IMR-90 (cell line): ENCODE data around the gene OR5M10. TPM values are rescaled to one million over a fixed set of nuclear protein-coding genes. Genes with fewer than 3 reads are reported as not detected.

Experiments used
- ATAC-seq: fragments of 200-7000 bp; cut with Tn5 transposase; 2 replicates; pipeline ENCODE4 v1.9.1; 2020; ENCODE audit warnings: low read depth, mild to moderate bottlenecking, moderate library complexity
- Bru-seq: library from RNA; stranded (reverse); fragments of 400-500 nt; gene quantifications from one replicate; lab custom pipeline; 2021; lab: Mats Ljungman, UMichigan
- BruChase-seq, 2 experiments: library from RNA; stranded (reverse); fragments of 400-500 nt; gene quantifications; one replicate each; lab custom pipeline; 2021; lab: Mats Ljungman, UMichigan
- BruUV-seq: library from RNA; stranded (reverse); fragments of 400-500 nt; replicated peaks from 2 replicates; lab custom pipeline; 2021; lab: Mats Ljungman, UMichigan
- CTCF ChIA-PET: fragments of 300-600 bp; formaldehyde crosslinking; extraction: SDS; loops from one replicate; lab custom pipeline; 2021; ENCODE audit warnings: antibody characterized with exemption; lab: Yijun Ruan, JAX
- POLR2A ChIA-PET: fragments of 300-600 bp; sonication (Branson Sonifier 250); formaldehyde crosslinking; loops from one replicate; lab custom pipeline; 2022; ENCODE audit warnings: antibody characterized with exemption; ENCODE audit not compliant: unreplicated experiment; lab: Charles Lee
- DNase-seq: peaks from one replicate; pipeline ENCODE4 v3.0.0; 2013
- H2AFZ ChIP-seq: replicated peaks from 2 replicates; pipeline ENCODE3; 2013; ENCODE audit warnings: low read length, mild to moderate bottlenecking; ENCODE audit not compliant: poor library complexity
- H2AK5ac ChIP-seq: 2 replicates; pipeline ENCODE4 v1.6.1; 2013; ENCODE audit warnings: low read depth, low read length, inconsistent platforms
- H2AK9ac ChIP-seq: replicated peaks from 2 replicates; pipeline ENCODE3; 2013; ENCODE audit warnings: mild to moderate bottlenecking, low read depth, low read length, moderate library complexity; ENCODE audit not compliant: poor library complexity
- H2BK120ac ChIP-seq: 2 replicates; pipeline ENCODE4 v1.6.1; 2013; ENCODE audit warnings: low read depth, low read length, inconsistent platforms
- H2BK15ac ChIP-seq: 3 replicates; pipeline ENCODE4 v1.6.1; 2013; ENCODE audit warnings: low read depth, low read length, inconsistent platforms
- H2BK20ac ChIP-seq: 2 replicates; pipeline ENCODE4 v1.6.1; 2013; ENCODE audit warnings: low read depth, mild to moderate bottlenecking, inconsistent platforms, low read length, moderate library complexity
- H2BK5ac ChIP-seq: 2 replicates; pipeline ENCODE4 v1.6.1; 2013; ENCODE audit warnings: mild to moderate bottlenecking, low read depth, low read length, inconsistent platforms; ENCODE audit not compliant: poor library complexity, severe bottlenecking
- H3K14ac ChIP-seq: replicated peaks from 2 replicates; pipeline ENCODE4 v1.6.1; 2013; ENCODE audit warnings: low read depth, low read length, inconsistent platforms
- H3K18ac ChIP-seq: 2 replicates; pipeline ENCODE4 v1.6.1; 2013; ENCODE audit warnings: low read depth, low read length, control low read depth
- H3K23ac ChIP-seq: 2 replicates; pipeline ENCODE4 v1.6.1; 2013; ENCODE audit warnings: low read depth, low read length, inconsistent platforms
- H3K27ac ChIP-seq: 2 replicates; pipeline ENCODE4 v1.5.1; 2013; ENCODE audit warnings: mild to moderate bottlenecking, control low read depth, low read length; ENCODE audit not compliant: insufficient read depth
- H3K27me3 ChIP-seq: 2 replicates; pipeline ENCODE4 v1.6.1; 2013; ENCODE audit warnings: low read length; ENCODE audit not compliant: control insufficient read depth, insufficient read depth
- H3K36me3 ChIP-seq: 2 replicates; pipeline ENCODE4 v1.6.1; 2013; ENCODE audit warnings: low read length, mixed read lengths; ENCODE audit not compliant: control insufficient read depth, insufficient read depth
- H3K4ac ChIP-seq: 2 replicates; pipeline ENCODE4 v1.6.1; 2013; ENCODE audit warnings: low read depth, low read length, inconsistent platforms
- H3K4me1 ChIP-seq: 2 replicates; pipeline ENCODE4 v1.6.1; 2013; ENCODE audit warnings: low read length, mixed read lengths; ENCODE audit not compliant: control insufficient read depth, insufficient read depth
- H3K4me2 ChIP-seq: 2 replicates; pipeline ENCODE4 v1.6.1; 2013; ENCODE audit warnings: low read depth, mild to moderate bottlenecking, control low read depth, low read length, moderate library complexity
- H3K4me3 ChIP-seq: 2 replicates; pipeline ENCODE4 v1.5.1; 2013; ENCODE audit warnings: low read depth, mild to moderate bottlenecking, control low read depth, low read length, moderate library complexity; ENCODE audit not compliant: insufficient read depth
- H3K56ac ChIP-seq: 2 replicates; pipeline ENCODE4 v1.6.1; 2013; ENCODE audit warnings: low read length, inconsistent platforms; ENCODE audit not compliant: insufficient read depth; ENCODE audit errors: extremely low read depth
- H3K79me1 ChIP-seq, 2 experiments: 2 replicates each; pipeline ENCODE4 v1.6.1; 2013; ENCODE audit warnings: low read length in 2 of 2, inconsistent platforms in 1 of 2, low read depth in 1 of 2
- H3K9ac ChIP-seq: 2 replicates; pipeline ENCODE4 v1.6.1; 2013; ENCODE audit warnings: low read depth, low read length, control low read depth
- H3K9me1 ChIP-seq: 2 replicates; pipeline ENCODE4 v1.6.1; 2013; ENCODE audit warnings: low read length, inconsistent platforms; ENCODE audit not compliant: insufficient read depth
- H3K9me3 ChIP-seq: 2 replicates; pipeline ENCODE4 v1.6.1; 2013; ENCODE audit warnings: low read length; ENCODE audit not compliant: control insufficient read depth, insufficient read depth
- H4K20me1 ChIP-seq: 2 replicates; pipeline ENCODE4 v1.6.1; 2013; ENCODE audit warnings: low read length, inconsistent platforms; ENCODE audit not compliant: insufficient read depth
- H4K5ac ChIP-seq: 2 replicates; pipeline ENCODE4 v1.6.1; 2013; ENCODE audit warnings: mild to moderate bottlenecking, low read depth, low read length, control low read depth
- H4K8ac ChIP-seq, 2 experiments: 2 replicates each; pipeline ENCODE4 v1.6.1; 2013; ENCODE audit warnings: low read depth in 2 of 2, low read length in 2 of 2, control low read depth in 1 of 2, inconsistent platforms in 1 of 2
- H4K91ac ChIP-seq: 2 replicates; pipeline ENCODE4 v1.6.1; 2013; ENCODE audit warnings: low read depth, low read length, inconsistent platforms; ENCODE audit not compliant: insufficient read depth
- BHLHE40 ChIP-seq: fragments of 150-350 bp; IDR thresholded peaks from 2 replicates; pipeline ENCODE4 v1.6.1; 2016; ENCODE audit warnings: mild to moderate bottlenecking, low read depth, low read length
- CHD1 ChIP-seq: IDR thresholded peaks from 2 replicates; pipeline ENCODE4 v1.6.1; 2012; ENCODE audit warnings: low read depth, low read length, improper control_type of control experiment
- FOS ChIP-seq: fragments of 150-350 bp; IDR thresholded peaks from 2 replicates; pipeline ENCODE4 v1.6.1; 2016; ENCODE audit warnings: low read depth, low read length
- MAZ ChIP-seq: IDR thresholded peaks from 2 replicates; pipeline ENCODE4 v1.6.1; 2012; ENCODE audit warnings: low read depth, mild to moderate bottlenecking, low read length, improper control_type of control experiment, moderate library complexity, borderline replicate concordance
- MXI1 ChIP-seq: IDR thresholded peaks from 2 replicates; pipeline ENCODE4 v1.6.1; 2012; ENCODE audit warnings: low read depth, mild to moderate bottlenecking, low read length, moderate library complexity, borderline replicate concordance
- NFE2L2 ChIP-seq: fragments of 150-350 bp; IDR thresholded peaks from 2 replicates; pipeline ENCODE4 v1.6.1; 2016; ENCODE audit warnings: low read depth, mild to moderate bottlenecking, low read length
- POLR2A ChIP-seq: IDR thresholded peaks from 2 replicates; pipeline ENCODE4 v1.6.1; 2012; ENCODE audit warnings: mild to moderate bottlenecking, low read depth, low read length
- RAD21 ChIP-seq: IDR thresholded peaks from 2 replicates; pipeline ENCODE4 v1.6.1; 2012; ENCODE audit warnings: low read length, improper control_type of control experiment
- RCOR1 ChIP-seq: IDR thresholded peaks from 2 replicates; pipeline ENCODE4 v1.6.1; 2012; ENCODE audit warnings: mild to moderate bottlenecking, low read length, improper control_type of control experiment; ENCODE audit not compliant: insufficient replicate concordance
- RFX5 ChIP-seq: IDR thresholded peaks from 2 replicates; pipeline ENCODE4 v1.8.0; 2012; ENCODE audit warnings: low read depth, mild to moderate bottlenecking, low read length, moderate library complexity
- SMC3 ChIP-seq: fragments of 150-350 bp; IDR thresholded peaks from 2 replicates; pipeline ENCODE4 v1.6.1; 2016; ENCODE audit warnings: low read depth, mild to moderate bottlenecking, antibody characterized with exemption, low read length, moderate library complexity
- WGBS, 2 experiments: methylation state at CpG; one replicate each; pipeline versions ENCODE4 v1.1.5 to v1.1.7; 2013; ENCODE audit warnings: missing lambda C conversion rate in 2 of 2; ENCODE audit not compliant: insufficient read length in 1 of 2; ENCODE audit errors: extremely low coverage in 2 of 2; 5-methylcytosine and 5-hydroxymethylcytosine counted together
- dilution Hi-C: fragments of 300-500 bp; cut with HindIII; formaldehyde crosslinking; loops from one replicate; pipeline ENCODE4 v1.14.3; 2018; ENCODE audit warnings: low sequenced_read_pairs; ENCODE audit not compliant: unreplicated experiment
- in situ Hi-C: fragments of 300-500 bp; cut with MboI; formaldehyde crosslinking; loops from 3 replicates; pipeline ENCODE4 v1.14.3; 2019; ENCODE audit warnings: low sequenced_read_pairs, inconsistent platforms, mixed read lengths
- intact Hi-C: fragments of 100-400 bp; cut with micrococcal nuclease; formaldehyde crosslinking; loops from 2 replicates; pipeline ENCODE4 v1.10.0; 2022
- long read RNA-seq: library from polyadenylated mRNA; unstranded; transcript quantifications from one replicate; pipeline ENCODE4 v2.0.0, GENCODE V29; 2021; ENCODE audit not compliant: unreplicated experiment
- polyA plus RNA-seq, 3 experiments: library from polyadenylated mRNA; depleted of rRNA; stranded (reverse); fragments of >200 nt; gene quantifications; 2 replicates each; pipeline ENCODE4 v1.2.3, GENCODE V29; 2012; ENCODE audit warnings: low replicate concordance in 1 of 3
- total RNA-seq: library from RNA; depleted of rRNA; stranded (reverse); fragments of >200 nt; gene quantifications from 2 replicates; pipeline ENCODE4 v1.2.3, GENCODE V29; 2012; rRNA removed
- TF ChIP-seq, protein P1 (sequence below): conservative IDR thresholded peaks from 2 replicates; pipeline ENCODE4 v1.5.1; 2012; ENCODE audit warnings: mild to moderate bottlenecking, low read depth, low read length, improper control_type of control experiment
- TF ChIP-seq, protein P2 (sequence below): fragments of 150-350 bp; IDR thresholded peaks from 2 replicates; pipeline ENCODE4 v1.6.1; 2017; ENCODE audit warnings: mild to moderate bottlenecking, antibody characterized with exemption, low read length, low read depth
- TF ChIP-seq, protein P3 (sequence below): fragments of 150-350 bp; IDR thresholded peaks from 2 replicates; pipeline ENCODE4 v1.6.1; 2016; ENCODE audit warnings: low read depth, mild to moderate bottlenecking, low read length, moderate library complexity, borderline replicate concordance

The OR5M10 gene
- total RNA-seq (not detected in 2 replicates), polyA plus RNA-seq (2012; rRNA removed) (not detected in 2 replicates), Bru-seq, nascent RNA (not detected), BruChase-seq, experiment 1, labeled RNA remaining after a 6-hour chase (not detected), BruChase-seq, experiment 2, labeled RNA remaining after a 2-hour chase (not detected)
- not detected in 2 replicates for polyA plus RNA-seq (2012; cell fraction: cytosol; rRNA removed)
- not detected in 2 replicates for polyA plus RNA-seq (2012; cell fraction: nucleus; rRNA removed; ENCODE audit: low replicate concordance)
- long read RNA-seq: 0 reads

DNA sequence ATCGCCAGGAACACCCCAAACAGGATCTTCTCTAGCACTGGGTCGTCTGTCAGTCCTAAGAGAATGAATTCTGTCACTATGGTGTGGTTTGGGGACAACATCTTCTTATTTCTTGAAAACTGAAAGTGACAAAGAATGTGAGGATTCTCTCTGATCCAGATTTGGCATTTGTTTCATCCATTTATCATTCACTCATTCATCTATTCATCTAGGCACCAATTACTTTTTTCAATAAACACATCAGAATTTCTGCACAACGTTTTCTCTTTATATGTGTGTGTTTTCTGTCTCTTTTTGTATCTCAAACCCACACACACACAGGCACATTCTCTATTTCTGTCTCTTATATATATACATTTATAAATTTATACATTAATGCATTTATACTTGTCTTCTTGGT, at the start of gene OR5M10:
TSS of gene OR5M10 (minus strand) at position 101 of the 400 bp plus-strand sequence. CDS start at position 101, 0 bp downstream.
- Histone ChIP-seq H3K27ac (no peak within 1 kb of the TSS), H4K91ac (no peak within 1 kb of the TSS), H2BK120ac (no peak within 1 kb of the TSS), H2BK20ac (no peak within 1 kb of the TSS), H2AK9ac (no peak within 1 kb of the TSS), H3K4ac (no peak within 1 kb of the TSS), H3K27me3 (no peaks in the 10 kb centered on the region), H3K4me1 (no peaks in the 10 kb centered on the region), H3K14ac (no peak within 1 kb of the TSS), H3K36me3 (no peaks in the 10 kb centered on the region), H3K18ac (no peak within 1 kb of the TSS), H3K4me2 (no peak within 1 kb of the TSS), H2AK5ac (no peak within 1 kb of the TSS), H3K9me3 (no peaks in the 10 kb centered on the region), H2AFZ (no peak within 1 kb of the TSS), H2BK15ac (no peak within 1 kb of the TSS), H3K56ac (no peak within 1 kb of the TSS), H3K9me1 (no peaks in the 10 kb centered on the region), H3K4me3 (no peak within 1 kb of the TSS), H4K5ac (no peak within 1 kb of the TSS), H2BK5ac (no peak within 1 kb of the TSS), H4K8ac (no peak within 1 kb of the TSS), H3K9ac (no peak within 1 kb of the TSS), H4K20me1 (no peaks in the 10 kb centered on the region), H3K23ac (no peak within 1 kb of the TSS), H3K79me1 (no peaks in the 10 kb centered on the region)
- no CpG with 5 or more reads among the region's 3 CpGs for WGBS, 2 experiments
- ATAC-seq (no peak), DNase-seq (no peak)
- no TSS peak for BruUV-seq
- in situ Hi-C loops: no loop called here
- dilution Hi-C loops: no loop called here
- no peak for TF ChIP-seq POLR2A
- TF ChIP-seq CHD1: no peak
- TF ChIP-seq, protein P1, sequence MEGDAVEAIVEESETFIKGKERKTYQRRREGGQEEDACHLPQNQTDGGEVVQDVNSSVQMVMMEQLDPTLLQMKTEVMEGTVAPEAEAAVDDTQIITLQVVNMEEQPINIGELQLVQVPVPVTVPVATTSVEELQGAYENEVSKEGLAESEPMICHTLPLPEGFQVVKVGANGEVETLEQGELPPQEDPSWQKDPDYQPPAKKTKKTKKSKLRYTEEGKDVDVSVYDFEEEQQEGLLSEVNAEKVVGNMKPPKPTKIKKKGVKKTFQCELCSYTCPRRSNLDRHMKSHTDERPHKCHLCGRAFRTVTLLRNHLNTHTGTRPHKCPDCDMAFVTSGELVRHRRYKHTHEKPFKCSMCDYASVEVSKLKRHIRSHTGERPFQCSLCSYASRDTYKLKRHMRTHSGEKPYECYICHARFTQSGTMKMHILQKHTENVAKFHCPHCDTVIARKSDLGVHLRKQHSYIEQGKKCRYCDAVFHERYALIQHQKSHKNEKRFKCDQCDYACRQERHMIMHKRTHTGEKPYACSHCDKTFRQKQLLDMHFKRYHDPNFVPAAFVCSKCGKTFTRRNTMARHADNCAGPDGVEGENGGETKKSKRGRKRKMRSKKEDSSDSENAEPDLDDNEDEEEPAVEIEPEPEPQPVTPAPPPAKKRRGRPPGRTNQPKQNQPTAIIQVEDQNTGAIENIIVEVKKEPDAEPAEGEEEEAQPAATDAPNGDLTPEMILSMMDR: no peak
- no peak for TF ChIP-seq MAZ
- TF ChIP-seq RFX5: no peak
- TF ChIP-seq SMC3: no peak
- no peak for TF ChIP-seq FOS
- TF ChIP-seq, protein P2, sequence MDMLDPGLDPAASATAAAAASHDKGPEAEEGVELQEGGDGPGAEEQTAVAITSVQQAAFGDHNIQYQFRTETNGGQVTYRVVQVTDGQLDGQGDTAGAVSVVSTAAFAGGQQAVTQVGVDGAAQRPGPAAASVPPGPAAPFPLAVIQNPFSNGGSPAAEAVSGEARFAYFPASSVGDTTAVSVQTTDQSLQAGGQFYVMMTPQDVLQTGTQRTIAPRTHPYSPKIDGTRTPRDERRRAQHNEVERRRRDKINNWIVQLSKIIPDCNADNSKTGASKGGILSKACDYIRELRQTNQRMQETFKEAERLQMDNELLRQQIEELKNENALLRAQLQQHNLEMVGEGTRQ: no peak
- TF ChIP-seq, protein P3, sequence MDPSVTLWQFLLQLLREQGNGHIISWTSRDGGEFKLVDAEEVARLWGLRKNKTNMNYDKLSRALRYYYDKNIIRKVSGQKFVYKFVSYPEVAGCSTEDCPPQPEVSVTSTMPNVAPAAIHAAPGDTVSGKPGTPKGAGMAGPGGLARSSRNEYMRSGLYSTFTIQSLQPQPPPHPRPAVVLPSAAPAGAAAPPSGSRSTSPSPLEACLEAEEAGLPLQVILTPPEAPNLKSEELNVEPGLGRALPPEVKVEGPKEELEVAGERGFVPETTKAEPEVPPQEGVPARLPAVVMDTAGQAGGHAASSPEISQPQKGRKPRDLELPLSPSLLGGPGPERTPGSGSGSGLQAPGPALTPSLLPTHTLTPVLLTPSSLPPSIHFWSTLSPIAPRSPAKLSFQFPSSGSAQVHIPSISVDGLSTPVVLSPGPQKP: no peak
- TF ChIP-seq RAD21: no peak
- TF ChIP-seq BHLHE40: no peak
- TF ChIP-seq RCOR1: no peak
- TF ChIP-seq NFE2L2: no peak
- TF ChIP-seq MXI1: no peak
- POLR2A ChIA-PET: no interaction called here
- CTCF ChIA-PET: no interaction called here
- intact Hi-C loops: no loop called here
